ENCODE results near the gene DIPK1B. TPM values are rescaled to one million over a fixed set of nuclear protein-coding genes. Genes with fewer than 3 reads are reported as not detected.

Gene DIPK1B
- total and polyA plus RNA-seq, 2 experiments from 2014 or later: 18.7 to 60.0 TPM

DNA sequence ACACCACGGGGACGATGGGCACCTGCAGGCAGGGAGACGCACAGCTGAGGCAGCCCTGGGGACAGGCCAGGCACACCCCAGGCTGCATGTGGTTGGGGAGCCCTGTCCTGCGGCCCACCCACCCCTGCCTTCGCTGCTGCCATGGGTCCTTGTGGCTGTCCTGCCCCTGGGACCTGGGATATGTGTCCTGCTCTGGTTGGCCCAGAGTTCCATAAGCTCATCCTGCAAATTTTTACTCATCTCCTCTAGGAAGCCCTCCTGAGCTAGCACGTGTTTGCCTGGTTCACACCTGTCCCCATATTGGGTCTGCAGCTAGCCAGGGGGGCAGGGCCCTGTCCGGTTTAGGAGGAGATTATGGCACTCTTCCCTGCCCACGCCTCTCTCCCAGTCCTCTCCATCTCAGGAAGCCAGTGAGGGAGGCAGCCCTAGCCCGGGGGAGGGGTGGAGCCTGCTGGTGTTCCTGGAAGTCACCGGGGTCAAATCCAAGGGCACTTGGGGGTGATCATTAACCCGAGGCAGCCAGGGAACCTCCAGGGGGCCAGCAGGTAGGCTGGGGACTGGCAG is 37.5 kb upstream of the DIPK1B start (continued):
- TF ChIP-seq, protein P1, sequence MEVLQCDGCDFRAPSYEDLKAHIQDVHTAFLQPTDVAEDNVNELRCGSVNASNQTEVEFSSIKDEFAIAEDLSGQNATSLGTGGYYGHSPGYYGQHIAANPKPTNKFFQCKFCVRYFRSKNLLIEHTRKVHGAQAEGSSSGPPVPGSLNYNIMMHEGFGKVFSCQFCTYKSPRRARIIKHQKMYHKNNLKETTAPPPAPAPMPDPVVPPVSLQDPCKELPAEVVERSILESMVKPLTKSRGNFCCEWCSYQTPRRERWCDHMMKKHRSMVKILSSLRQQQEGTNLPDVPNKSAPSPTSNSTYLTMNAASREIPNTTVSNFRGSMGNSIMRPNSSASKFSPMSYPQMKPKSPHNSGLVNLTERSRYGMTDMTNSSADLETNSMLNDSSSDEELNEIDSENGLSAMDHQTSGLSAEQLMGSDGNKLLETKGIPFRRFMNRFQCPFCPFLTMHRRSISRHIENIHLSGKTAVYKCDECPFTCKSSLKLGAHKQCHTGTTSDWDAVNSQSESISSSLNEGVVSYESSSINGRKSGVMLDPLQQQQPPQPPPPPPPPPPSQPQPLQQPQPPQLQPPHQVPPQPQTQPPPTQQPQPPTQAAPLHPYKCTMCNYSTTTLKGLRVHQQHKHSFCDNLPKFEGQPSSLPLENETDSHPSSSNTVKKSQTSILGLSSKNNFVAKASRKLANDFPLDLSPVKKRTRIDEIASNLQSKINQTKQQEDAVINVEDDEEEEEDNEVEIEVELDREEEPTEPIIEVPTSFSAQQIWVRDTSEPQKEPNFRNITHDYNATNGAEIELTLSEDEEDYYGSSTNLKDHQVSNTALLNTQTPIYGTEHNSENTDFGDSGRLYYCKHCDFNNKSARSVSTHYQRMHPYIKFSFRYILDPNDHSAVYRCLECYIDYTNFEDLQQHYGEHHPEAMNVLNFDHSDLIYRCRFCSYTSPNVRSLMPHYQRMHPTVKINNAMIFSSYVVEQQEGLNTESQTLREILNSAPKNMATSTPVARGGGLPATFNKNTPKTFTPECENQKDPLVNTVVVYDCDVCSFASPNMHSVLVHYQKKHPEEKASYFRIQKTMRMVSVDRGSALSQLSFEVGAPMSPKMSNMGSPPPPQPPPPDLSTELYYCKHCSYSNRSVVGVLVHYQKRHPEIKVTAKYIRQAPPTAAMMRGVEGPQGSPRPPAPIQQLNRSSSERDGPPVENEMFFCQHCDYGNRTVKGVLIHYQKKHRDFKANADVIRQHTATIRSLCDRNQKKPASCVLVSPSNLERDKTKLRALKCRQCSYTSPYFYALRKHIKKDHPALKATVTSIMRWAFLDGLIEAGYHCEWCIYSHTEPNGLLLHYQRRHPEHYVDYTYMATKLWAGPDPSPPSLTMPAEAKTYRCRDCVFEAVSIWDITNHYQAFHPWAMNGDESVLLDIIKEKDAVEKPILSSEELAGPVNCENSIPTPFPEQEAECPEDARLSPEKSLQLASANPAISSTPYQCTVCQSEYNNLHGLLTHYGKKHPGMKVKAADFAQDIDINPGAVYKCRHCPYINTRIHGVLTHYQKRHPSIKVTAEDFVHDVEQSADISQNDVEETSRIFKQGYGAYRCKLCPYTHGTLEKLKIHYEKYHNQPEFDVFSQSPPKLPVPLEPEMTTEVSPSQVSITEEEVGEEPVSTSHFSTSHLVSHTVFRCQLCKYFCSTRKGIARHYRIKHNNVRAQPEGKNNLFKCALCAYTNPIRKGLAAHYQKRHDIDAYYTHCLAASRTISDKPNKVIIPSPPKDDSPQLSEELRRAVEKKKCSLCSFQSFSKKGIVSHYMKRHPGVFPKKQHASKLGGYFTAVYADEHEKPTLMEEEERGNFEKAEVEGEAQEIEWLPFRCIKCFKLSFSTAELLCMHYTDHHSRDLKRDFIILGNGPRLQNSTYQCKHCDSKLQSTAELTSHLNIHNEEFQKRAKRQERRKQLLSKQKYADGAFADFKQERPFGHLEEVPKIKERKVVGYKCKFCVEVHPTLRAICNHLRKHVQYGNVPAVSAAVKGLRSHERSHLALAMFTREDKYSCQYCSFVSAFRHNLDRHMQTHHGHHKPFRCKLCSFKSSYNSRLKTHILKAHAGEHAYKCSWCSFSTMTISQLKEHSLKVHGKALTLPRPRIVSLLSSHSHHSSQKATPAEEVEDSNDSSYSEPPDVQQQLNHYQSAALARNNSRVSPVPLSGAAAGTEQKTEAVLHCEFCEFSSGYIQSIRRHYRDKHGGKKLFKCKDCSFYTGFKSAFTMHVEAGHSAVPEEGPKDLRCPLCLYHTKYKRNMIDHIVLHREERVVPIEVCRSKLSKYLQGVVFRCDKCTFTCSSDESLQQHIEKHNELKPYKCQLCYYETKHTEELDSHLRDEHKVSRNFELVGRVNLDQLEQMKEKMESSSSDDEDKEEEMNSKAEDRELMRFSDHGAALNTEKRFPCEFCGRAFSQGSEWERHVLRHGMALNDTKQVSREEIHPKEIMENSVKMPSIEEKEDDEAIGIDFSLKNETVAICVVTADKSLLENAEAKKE (CRISPR knock-in tag; IDR thresholded peaks at IDR 0.05): no peak
- TF ChIP-seq ETS1 (IDR thresholded peaks at IDR 0.05) (no peak), NANOG (IDR thresholded peaks at IDR 0.05; ENCODE audit: borderline replicate concordance) (no peak), EZH2phosphoT487 (IDR thresholded peaks at IDR 0.05; ENCODE audit: unreplicated experiment) (no peak)

- Mint-ChIP-seq H3K36me3 (ENCODE audit: low read depth) (no peaks in the 10 kb centered on the region), H3K27me3 (ENCODE audit: insufficient read depth, low read depth, poor library complexity) (peaks cover 9% of the 10 kb centered on the region), H3K4me3 (no peak overlapping the region), H3K4me1 (peaks cover 5% of the 10 kb centered on the region; the same call in 1 of the 3 replicates), H3K9me3 (no peaks in the 10 kb centered on the region), H3K27ac (no peak overlapping the region)
- H4K20me1 ChIP-seq (replicated peaks; ENCODE audit: insufficient read depth): no peaks in the 10 kb centered on the region
- H2AFZ ChIP-seq: no peak overlapping the region
- H3K27me3 ChIP-seq (ENCODE audit: insufficient read depth): no peaks in the 10 kb centered on the region
- H3K36me3 ChIP-seq (ENCODE audit: insufficient read depth): no peaks in the 10 kb centered on the region
- H3K79me2 ChIP-seq (replicated peaks; ENCODE audit: insufficient read depth): no peaks in the 10 kb centered on the region
- no peak for ATAC-seq
- H3K27ac ChIP-seq (ENCODE audit: low read depth): no peak overlapping the region
- no peaks in the 10 kb centered on the region for H3K9me2 ChIP-seq (ENCODE audit: insufficient read depth)
- H3F3A ChIP-seq (replicated peaks; ENCODE audit: low read depth): no peaks in the 10 kb centered on the region
- no peaks in the 10 kb centered on the region for H3K4me1 ChIP-seq (ENCODE audit: insufficient read depth)
- H3K4me3 ChIP-seq: no peak overlapping the region
- DNase-seq (ENCODE audit: low spot score): no peak
- H3K4me2 ChIP-seq: no peak overlapping the region
- no peak for TF ChIP-seq ZNF331 (CRISPR knock-in tag; IDR thresholded peaks at IDR 0.05; ENCODE audit: low read depth)
- no peak for TF ChIP-seq STAT1 (IDR thresholded peaks at IDR 0.05; ENCODE audit: unreplicated experiment)
- no peak for TF ChIP-seq ZNF114 (CRISPR knock-in tag; IDR thresholded peaks at IDR 0.05)
- TF ChIP-seq EZH2 (IDR thresholded peaks at IDR 0.05; ENCODE audit: low read depth, unreplicated experiment): no peak
- TF ChIP-seq CREB1 (CRISPR knock-in tag; IDR thresholded peaks at IDR 0.05; ENCODE audit: low read depth): no peak
- no peak for TF ChIP-seq EZH2phosphoT487 (IDR thresholded peaks at IDR 0.05; ENCODE audit: unreplicated experiment)
- no peak for TF ChIP-seq POLR2AphosphoS5 (IDR thresholded peaks at IDR 0.05; ENCODE audit: low read depth)
- no peak for TF ChIP-seq ETS1 (IDR thresholded peaks at IDR 0.05)
- no peak for TF ChIP-seq NANOG (IDR thresholded peaks at IDR 0.05; ENCODE audit: borderline replicate concordance)
- TF ChIP-seq, protein P2, sequence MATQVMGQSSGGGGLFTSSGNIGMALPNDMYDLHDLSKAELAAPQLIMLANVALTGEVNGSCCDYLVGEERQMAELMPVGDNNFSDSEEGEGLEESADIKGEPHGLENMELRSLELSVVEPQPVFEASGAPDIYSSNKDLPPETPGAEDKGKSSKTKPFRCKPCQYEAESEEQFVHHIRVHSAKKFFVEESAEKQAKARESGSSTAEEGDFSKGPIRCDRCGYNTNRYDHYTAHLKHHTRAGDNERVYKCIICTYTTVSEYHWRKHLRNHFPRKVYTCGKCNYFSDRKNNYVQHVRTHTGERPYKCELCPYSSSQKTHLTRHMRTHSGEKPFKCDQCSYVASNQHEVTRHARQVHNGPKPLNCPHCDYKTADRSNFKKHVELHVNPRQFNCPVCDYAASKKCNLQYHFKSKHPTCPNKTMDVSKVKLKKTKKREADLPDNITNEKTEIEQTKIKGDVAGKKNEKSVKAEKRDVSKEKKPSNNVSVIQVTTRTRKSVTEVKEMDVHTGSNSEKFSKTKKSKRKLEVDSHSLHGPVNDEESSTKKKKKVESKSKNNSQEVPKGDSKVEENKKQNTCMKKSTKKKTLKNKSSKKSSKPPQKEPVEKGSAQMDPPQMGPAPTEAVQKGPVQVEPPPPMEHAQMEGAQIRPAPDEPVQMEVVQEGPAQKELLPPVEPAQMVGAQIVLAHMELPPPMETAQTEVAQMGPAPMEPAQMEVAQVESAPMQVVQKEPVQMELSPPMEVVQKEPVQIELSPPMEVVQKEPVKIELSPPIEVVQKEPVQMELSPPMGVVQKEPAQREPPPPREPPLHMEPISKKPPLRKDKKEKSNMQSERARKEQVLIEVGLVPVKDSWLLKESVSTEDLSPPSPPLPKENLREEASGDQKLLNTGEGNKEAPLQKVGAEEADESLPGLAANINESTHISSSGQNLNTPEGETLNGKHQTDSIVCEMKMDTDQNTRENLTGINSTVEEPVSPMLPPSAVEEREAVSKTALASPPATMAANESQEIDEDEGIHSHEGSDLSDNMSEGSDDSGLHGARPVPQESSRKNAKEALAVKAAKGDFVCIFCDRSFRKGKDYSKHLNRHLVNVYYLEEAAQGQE (IDR thresholded peaks at IDR 0.05; ENCODE audit: unreplicated experiment): no peak
These were observed 36.7 kb upstream of the DIPK1B start for GRCh38 chr9:136675477-136676296.

All from GM23338 (cell line).